HG03521 (cell line): ENCODE data around the gene CALCR.
"Not testable (repeated sequence)": the region's sequence is repeated elsewhere in the genome, so short reads cannot be mapped to it uniquely, and the experiment has no call there.

Source experiments
- ATAC-seq: cut with Tn5 transposase; IDR thresholded peaks from one replicate; pipeline ENCODE4 v1.9.1; 2021; ENCODE audit warnings: mild to moderate bottlenecking, moderate library complexity; ENCODE audit not compliant: unreplicated experiment

CALCR gene

DNA sequence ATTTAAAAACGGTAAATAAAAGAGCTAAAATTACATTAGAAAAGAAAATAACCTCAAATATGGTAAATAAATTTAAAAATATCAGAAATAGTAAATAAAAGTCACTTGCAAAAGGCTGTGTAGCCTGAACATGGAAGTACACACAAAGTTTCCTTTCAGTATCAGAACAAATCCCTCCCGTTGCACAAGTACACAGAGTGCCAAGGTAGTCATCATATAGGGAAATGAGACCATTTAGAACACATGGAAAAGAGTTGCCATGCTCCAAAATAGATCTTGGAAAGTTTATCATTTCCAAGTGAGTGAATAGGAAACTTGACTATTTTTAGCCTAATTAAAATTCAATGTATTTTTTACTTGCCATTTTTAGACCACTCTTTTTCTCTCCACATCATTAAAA lies 11.6 kb downstream of the CALCR start:
- no peak for ATAC-seq

DNA sequence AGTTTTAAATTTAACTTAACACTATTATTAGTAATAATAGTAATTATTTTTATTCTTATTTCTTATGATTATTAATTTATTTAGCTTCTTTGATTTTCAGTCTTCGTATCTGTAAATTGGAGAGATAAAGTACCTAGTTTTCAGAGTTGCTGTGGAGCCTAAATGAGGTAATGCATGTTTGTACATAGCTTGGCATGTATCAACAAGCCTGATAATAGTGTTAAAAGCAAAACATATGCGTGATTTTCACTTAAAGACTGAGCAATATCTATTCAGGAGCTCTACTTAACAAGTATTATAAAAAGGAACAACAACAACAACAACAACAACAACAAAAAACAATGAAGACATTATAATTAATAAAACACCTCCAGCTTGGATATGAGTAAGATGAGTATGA lies 12.4 kb downstream of the CALCR start:
- ATAC-seq, result no peak

DNA sequence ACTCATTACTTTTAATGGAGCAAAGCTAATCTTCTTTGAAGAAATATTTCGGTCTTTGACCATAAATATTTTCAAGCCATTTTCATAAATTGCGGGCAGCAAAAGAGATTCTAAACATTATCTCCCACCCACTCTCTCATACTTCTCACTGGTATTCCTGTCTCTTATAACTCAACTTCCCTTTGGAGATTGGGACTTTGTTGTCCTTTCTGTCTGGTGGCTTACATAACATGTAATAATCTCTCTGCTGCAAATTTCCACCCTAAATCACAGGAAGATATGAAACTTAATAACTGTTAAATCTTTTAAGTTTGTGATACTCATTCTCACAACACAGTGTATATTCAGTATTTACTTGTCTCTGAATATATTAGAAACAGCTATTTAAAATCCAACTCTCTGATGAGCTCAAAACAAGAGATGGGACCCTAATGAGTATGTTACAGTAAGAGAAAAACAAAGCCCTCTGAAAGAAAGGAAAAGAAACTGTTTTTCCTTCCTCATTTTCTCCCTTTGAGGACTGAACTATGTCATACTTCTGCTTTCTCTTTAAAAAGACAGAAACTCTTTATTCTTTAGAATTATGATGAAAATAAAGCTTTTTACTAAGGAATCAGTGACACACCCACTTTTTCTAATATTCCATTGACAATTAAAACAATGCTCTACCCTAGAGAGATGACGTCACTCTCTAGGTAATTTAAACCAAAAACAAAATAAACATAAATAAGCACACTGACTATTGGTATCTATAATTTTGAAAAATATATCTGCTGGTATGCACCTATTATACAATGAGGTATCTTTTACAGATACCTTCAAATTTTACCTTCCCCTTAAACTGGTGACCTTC lies 14.7 kb downstream of the CALCR start:
- ATAC-seq, result no peak

DNA sequence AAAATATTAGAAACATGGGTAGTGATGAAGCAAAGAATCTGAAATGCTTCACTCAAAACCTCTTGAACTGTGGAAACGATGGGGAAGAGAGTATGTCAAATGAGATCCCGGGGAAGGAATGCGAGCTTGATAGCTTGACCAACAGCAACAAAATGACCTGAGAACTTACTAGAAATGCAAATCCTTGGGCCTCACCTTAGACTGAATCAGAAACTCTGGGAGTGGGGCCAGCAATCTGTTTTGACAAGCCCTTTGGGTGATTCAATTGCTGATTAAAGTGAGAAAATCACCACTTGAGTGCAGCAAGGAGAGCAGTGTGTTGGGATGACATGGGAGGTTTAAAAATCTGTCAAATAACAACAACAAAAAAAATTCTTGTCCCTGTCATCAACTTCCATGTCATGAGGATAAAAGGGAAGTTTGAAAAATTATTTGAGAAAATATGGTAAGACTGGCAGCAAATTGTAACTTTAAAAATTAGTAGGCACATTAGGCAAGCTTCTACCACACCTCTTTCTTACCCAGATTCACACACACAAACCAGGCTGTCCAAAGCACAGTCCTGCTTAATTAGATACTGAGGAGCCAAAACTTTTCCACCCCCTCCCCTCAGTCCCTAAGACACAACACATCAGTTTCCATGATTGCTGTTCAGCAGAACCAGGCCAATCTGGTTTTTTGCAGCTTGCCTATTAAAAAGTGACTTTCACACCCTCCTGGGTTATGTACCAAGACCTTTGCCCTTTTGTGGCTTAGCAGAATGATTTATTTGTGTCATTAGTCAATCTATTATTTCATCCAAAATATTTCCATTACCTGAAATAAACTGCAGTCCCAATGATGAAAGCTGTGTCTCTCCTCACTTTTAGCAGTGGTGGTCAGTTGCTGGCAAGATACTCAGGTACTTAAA lies 15.6 kb downstream of the CALCR start:
- no peak for ATAC-seq

DNA sequence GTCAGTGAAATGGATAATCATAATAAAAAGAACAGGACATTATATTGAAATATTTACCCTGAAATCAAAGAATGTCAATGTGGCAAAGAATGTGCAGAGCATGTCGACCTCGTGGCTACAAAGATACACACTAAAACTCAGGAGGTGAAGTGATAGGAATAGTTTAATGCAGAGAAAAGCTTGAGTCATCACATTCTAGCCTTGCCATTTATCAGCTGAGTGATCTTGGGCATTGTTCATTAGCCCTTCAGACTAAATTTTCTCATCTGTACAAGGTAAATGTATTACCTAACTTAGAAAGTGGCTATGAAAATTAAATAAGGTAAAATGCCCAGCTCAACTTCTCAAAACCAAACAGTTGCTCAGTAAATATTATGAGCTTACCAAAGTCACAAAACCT lies 22.6 kb downstream of the CALCR start:
- no peak for ATAC-seq

DNA sequence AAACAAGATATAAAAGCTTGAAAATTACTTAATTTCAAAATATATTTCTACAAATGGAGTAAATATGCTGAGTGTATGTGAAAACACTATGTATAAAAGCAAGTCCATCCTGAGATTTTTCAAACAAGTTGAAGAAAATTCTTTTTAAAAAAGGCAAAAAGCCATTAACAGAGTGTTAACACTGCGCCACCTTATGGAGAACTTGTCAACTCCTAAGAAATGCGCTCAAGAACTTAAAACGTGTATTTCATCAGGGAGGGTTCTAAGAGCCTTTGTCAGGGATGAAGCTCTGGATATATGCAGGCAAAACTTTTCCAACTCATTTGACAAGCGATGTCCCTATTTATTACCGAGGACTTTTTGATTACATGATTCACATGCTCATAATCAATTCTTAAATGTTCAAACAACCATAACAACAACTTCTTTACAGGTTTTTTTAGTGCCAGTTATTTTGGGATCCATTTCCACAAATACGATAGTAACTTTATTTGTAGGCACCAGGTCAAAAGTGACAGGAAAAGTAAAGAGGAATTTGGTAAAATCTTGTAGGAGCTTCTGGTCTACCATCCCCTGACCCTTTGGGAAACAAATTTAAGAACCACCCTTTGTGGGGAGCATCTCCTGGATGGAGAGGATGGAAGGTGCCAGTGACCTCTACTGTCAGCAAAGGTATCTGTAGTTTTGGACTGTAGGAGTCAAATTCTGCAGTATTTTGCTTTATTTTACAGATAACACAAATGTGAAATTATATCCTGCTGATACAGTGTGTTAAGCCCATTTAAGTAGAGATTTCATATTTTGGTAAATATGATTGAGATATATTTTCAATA lies 23.2 kb downstream of the CALCR start:
- no peak for ATAC-seq

DNA sequence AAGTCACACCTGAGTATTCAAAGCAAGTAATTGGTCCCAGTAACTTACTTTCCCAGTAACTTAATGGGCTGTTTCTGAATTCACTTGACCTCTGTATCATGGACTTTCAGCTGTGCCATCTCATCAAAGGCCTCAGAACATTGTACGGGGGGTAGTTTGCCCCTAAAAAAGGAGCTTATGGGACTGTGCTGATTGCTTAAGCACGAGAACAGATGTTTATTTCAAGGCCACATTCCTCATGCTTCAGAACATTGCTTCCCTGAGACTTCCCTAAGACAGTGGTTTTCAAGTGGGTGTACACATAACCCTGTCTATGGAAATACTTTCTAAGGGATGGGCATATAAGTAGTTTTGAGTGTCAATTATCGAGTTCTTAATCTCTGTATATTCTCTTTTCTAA lies 26.8 kb downstream of the CALCR start:
- ATAC-seq, result no peak

DNA sequence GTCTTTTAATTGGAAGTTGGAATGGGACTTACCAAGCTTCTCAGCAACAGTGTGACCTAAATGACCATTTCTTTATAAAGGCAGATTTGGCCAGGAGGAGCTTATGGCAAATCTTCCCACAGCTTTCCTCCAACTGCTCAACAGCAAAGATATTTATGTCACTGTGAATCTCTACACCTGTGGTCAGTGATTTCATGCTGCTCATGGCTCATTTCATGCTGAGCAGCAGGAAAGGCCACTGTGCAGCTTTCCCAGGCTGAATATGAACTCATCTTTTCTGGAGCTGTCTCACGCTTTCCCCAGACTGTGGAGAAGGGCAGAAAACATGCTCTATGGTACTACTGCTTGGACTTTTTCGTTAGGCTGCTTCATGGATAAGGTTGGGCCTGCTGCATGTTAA lies 29.8 kb downstream of the CALCR start:
- no peak for ATAC-seq

DNA sequence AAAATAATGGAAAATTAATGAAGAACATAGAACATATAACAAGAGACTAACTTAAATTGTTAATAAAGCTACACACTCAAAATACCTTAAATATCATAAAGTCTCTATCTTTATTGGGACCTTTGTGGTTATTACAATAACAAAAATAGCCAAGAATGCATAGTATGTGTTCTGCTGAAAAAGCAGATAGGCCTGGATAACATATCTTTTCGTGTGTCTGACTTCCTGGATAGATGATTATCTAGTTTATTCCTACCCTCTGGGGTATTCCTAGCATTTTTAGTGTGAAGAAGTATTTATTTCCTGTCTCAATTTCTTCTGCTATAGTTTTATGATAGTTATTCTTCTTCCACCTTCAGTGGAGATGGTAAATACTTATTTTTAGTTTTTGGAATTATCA lies 36.5 kb downstream of the CALCR start:
- ATAC-seq, result no peak

DNA sequence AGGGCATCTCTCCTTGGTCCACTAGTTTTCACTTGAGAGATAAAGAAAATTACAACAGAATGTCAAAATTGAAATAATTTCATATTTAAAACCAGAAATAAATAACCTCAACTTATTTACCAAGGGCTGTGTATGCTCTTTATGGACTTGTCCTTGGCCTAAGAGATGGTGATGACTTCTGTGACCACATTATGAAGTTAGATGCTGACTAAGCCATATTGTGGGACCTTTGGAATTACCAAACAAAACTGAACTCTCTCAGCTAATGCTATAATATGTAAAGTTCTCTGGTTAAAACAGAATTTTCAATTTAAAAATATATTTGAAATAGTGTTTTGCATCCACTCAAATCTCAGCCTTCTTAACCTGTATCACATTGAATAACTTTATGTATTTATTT lies 38.9 kb downstream of the CALCR start:
- ATAC-seq, result no peak

DNA sequence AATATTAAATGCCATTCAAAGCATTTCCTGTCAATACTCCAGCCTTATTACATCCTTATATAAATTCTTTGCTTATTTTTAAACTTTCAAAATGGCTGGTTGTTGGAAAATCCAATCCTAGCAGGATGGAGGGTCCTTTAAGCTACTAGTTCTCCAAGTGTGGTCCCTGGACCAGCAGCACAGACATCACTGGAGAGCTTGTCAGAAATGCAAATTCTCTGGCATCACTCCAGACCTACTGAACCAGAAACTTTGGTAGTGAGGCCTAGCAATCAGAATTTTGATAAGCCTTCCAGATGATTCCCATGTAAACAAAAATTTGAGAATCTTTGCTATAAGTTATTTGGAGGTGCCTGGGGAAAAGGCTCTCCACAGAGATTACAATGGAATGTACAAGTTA lies 43.8 kb downstream of the CALCR start:
- no peak for ATAC-seq

DNA sequence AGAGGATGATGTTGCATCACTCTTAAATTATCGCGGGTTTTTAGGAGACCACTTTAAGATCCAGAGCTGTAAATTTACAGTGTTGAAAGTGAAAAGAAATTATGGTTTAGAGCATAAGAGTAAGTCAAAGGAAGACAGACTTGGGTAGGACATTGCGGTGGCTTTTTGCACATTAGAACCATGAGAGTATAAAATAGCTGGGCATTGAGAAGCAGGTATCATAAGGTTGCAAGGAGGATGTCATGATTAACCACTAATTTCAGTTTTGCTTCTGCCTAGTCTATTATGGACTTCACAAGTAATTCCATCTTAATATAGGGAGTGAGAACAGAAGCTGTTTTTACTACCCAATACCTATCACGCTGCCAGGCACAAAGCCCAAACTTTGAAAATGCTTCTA lies 57.7 kb downstream of the CALCR start:
- ATAC-seq, result no peak

DNA sequence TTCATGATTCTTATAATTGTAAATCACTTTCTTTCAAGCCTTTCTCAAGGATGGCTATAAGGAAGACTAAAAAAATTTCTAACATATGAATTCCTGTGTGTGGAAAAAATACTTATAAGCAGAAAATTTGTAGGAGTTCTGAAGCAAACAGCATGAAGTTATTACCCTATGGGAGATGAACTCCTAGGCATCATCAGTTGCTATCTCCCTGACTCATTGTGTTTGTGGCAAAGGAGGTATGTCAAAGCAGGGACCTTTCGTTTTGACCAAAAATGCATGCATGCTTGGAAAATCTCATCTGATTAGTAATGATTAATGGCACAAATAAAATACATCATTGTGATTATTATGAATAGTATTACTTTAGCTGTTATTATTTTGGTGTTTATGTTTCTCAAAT lies 59.4 kb downstream of the CALCR start:
- ATAC-seq, result no peak

DNA sequence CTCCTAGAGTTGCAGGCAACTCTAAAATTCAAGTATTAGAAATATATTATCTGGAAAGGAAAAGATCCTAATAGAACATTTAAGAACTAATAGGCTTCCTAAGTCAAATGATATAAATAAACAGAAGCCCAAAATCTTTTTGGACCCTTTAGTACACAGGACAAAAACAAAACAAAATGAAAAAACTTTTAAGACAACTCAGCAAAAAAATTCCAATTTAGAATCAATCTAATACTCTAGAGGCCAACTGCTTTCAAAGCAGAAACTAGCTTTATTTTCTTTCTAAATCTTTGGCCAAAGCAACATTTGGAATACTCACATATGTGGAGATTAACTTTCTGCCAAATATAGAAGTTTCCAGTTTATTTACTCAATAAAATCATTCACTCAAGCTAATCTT lies 65.2 kb downstream of the CALCR start:
- ATAC-seq, result no peak

DNA sequence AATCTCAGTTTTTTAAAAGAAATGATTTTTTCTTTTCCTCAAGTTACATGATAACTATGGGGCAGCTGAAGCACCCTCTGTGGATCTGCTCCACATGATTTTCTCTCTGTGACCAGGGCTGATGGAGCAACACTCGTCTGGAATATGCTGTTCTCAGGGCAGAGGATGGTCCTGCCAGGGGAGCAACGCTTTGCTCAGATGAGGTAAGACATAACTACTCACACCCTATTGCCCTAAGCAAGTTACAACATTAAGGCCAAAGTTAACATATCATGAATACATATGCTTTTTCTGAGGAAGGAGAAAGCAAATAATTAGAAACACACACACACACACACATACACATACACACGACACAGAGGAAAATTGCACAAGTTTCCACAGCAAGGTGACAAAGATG lies 71.4 kb downstream of the CALCR start:
- no peak for ATAC-seq

DNA sequence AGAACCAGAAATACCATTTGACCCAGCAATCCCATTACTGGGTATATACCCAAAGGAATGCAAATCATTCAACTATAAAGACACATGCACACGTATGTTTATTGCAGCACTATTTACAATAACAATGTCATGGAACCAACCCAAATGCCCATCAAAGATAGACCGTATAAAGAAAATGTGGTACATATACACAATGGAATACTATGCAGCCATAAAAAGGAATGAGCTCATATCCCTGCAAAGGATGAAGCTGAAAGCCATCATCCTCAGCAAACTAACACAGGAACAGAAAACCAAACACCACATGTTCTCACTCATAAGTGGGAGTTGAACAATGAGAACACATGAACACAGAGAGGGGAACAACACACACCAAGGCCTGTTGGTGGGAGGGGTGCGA lies 82.7 kb downstream of the CALCR start:
- ATAC-seq, result not testable (repeated sequence)

DNA sequence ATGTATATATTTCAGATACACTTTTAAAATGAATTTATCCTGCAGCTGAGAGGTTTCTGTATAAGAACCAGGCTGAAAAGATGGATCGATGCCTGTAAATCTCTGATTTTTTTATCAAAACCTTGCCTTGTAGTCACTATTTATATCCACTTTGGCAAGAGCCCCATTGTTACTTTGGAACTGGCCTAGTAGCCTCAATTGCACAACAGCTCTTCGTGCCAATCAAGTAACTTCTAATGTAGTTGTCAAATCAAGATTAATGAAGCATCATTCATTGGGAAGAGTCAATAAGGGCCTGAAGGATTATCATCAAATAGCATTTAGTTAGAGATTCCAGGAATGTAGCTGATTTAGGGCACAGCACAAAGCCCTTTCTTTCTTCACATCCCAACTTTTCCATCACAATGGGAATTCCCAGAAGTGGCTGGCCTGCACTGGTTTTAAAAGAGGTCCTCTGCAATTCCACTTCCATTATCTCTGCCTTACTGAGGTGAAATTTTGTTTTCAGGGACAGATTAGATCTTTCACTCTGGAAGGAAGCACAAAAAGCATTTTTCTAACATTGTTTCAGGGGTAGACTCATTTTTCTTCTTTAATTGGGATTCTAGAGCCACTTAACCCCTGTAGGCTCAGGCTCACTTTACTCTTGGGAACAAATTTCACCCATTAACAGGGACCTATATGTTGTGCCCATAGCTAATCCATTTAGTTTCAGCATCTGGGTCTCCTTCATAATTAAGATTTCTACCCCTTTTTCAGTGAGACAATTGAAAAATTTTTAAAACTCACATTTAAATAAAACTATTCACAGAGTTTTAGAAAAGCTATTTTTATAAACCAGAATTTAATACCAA lies 97.8 kb downstream of the CALCR start:
- no peak for ATAC-seq

DNA sequence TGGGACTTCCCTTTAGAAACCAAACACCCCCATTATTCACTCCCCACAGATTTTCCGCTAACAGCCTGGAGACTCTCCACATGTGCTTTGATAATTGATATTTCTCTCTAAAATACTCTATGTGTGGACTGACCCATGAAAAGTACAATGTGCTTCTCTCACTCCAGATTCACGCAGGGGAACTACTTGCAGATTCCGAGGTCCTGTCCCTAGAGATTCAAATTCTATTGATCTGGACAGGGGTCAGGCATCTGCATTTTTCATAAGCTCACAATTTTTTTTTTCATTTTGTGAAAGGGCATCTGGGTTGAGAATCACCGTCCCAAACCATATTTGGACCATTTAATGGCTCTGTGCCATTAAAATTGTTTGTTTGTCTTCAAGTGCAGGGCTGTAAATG lies 98.7 kb downstream of the CALCR start:
- ATAC-seq, result no peak

DNA sequence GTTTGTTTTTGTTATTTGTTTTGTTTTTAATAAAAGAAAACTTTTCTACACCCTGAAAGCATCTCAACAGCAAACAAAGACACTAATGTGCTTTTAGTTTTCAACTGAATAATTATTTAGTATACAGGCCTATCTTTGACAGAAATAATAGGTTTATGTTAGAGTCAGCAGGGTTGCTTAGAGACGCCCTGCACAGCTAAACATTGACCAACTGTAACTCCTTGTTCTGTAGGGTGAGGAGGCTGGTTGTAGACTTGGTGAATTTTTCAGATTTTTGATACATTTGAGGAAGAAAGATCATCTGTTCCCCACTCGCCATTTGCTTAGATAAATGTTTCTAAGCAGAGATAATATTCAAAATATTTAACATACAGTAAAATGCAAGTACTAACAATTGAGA lies 103.1 kb downstream of the CALCR start:
- ATAC-seq, result no peak

DNA sequence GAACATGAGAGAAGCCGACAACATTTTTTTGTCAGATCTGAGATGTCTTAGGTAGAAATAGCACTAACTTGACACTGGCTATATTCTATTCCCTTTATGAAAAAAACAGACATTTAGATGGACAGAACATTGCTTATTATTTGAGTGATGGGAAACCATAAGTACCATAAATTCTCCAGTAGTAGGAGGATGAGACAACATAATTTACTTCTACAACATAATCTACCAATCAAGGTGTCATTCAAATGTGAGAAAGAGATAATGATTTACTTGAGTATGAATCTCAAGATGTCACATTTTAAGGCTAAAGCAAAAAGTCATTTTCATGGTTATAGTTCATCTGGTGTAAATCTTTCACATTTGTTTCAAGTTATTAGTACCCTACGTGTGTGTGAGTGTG lies 110.8 kb downstream of the CALCR start:
- ATAC-seq, result no peak
